Transverse colon (tissue), 4 donors: ENCODE measurements around the gene MRPS11. TPM values are rescaled to one million over a fixed set of nuclear protein-coding genes. Genes with fewer than 3 reads are reported as not detected.

ENCODE experiments used
- DNase-seq: peaks from one replicate; pipeline ENCODE4 v3.0.0-alpha.2; 2019
- H3K27ac ChIP-seq, 4 donors: fragments of 200-600 bp; sonication (generic); 2 replicates each; pipeline ENCODE4 v1.5.1; 2016 to 2018; ENCODE audit warnings: inconsistent platforms in 4 of 4
- H3K27me3 ChIP-seq: fragments of 200-600 bp; sonication (generic); 2 replicates; pipeline ENCODE4 v1.5.1; 2017; ENCODE audit warnings: inconsistent platforms
- H3K36me3 ChIP-seq, 4 donors: fragments of 200-600 bp; sonication (generic); 2 replicates each; pipeline ENCODE4 v1.5.1; 2017 to 2019; ENCODE audit warnings: inconsistent platforms in 4 of 4
- H3K4me1 ChIP-seq, 4 donors: fragments of 200-600 bp; sonication (generic); 2 replicates each; pipeline ENCODE4 v1.5.1; 2017 to 2020; ENCODE audit warnings: inconsistent platforms in 4 of 4
- H3K4me3 ChIP-seq, 4 donors: fragments of 200-600 bp; sonication (generic); 1 replicate in 1 of 4; 2 replicates in 3 of 4; pipeline versions ENCODE4 v1.5.1 to v1.6.1; 2017 to 2019; ENCODE audit warnings: inconsistent platforms in 4 of 4
- H3K9me3 ChIP-seq, 2 donors: fragments of 200-600 bp; sonication (generic); 2 replicates each; pipeline ENCODE4 v1.5.1; 2017 to 2019; ENCODE audit warnings: inconsistent platforms in 2 of 2
- EP300 ChIP-seq: sonication (generic); formaldehyde crosslinking; IDR thresholded peaks from one replicate; pipeline ENCODE4 v1.6.1; 2017; ENCODE audit warnings: antibody characterized with exemption, low read depth
- POLR2A ChIP-seq: fragments of 450-650 bp; IDR thresholded peaks from one replicate; pipeline ENCODE4 v1.6.1; 2016; ENCODE audit warnings: antibody characterized with exemption, mild to moderate bottlenecking, moderate library complexity
- POLR2AphosphoS5 ChIP-seq, 3 donors: sonication (generic); formaldehyde crosslinking; IDR thresholded peaks; one replicate each; pipeline ENCODE4 v1.6.1; 2016; ENCODE audit warnings: antibody characterized with exemption in 3 of 3
- WGBS, 2 donors: methylation state at CpG; one replicate each; pipeline ENCODE4 v1.1.5; 2018; ENCODE audit warnings: low coverage in 1 of 2; 5-methylcytosine and 5-hydroxymethylcytosine counted together
- in situ Hi-C, 4 donors: fragments of 200-750 bp; cut with MboI; loops; one replicate each; pipeline versions ENCODE4 v1.15.0 to v1.15.1; 2017; ENCODE audit warnings: low sequenced_read_pairs in 3 of 4, low pct_ligation_motif_present in 1 of 4, low pct_unique_long_range_greater_than_20kb in 1 of 4
- intact Hi-C: fragments of 100-400 bp; cut with DNase I; formaldehyde crosslinking; loops from one replicate; pipeline ENCODE4 v1.15.1; 2023; ENCODE audit warnings: low total_unique reads
- total RNA-seq, 4 donors: library from RNA; depleted of rRNA; stranded (reverse); fragments of >200 nt; gene quantifications; one replicate each; pipeline ENCODE4 v1.1.0, GENCODE V29; 2016
- TF ChIP-seq, protein P1 (sequence below), 5 experiments: fragments of 200-600 bp in 3 of 5; fragments of 450-650 bp in 2 of 5; sonication (generic) in 3 of 5; IDR thresholded peaks; 1 replicate in 2 of 5; 2 replicates in 3 of 5; pipeline ENCODE4 v1.5.1; 2016 to 2017; ENCODE audit warnings: antibody characterized with exemption in 5 of 5, inconsistent platforms in 3 of 5, mild to moderate bottlenecking in 2 of 5, moderate library complexity in 1 of 5

The MRPS11 gene
- total RNA-seq, 4 donors from 2014 or later: 19.5 to 52.8 (median 39.4) TPM

DNA sequence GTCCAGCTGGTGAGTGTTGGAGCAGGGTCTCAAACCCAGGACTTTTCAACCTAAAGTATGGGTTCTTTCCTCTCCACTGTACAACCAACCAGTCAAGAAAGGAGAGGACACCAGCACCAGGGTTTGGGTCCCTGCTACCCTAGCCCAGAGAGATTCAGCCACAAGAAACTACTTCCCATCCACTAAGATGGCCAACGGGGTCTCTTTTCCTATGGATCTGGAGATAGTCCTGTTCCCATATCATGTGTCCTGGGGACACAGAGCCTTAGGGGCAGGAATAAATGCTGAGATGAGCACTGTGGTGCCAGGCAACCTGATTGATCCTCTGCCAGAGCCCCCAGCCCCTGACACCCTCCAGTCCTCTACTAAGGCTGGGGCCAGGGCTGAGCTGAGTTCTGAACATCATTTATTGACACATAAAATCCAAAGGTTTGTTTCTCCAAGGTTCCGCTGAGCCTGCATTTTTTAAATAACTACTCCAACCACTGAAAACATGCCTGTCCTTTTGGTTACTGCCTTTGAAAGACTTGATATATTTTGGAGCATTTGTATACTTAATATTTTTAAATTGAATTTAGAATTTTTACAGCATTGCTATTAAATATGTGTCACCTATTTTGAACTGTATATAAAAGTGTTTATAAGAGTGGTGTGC is 26.3 kb upstream of the MRPS11 start:
- WGBS, 2 donors: 67 to 71% methylated on average over 1 to 2 of the region's 2 CpGs
- H3K9me3 ChIP-seq: peaks cover 0 to 6% of the 10 kb centered on the region in 2 donors
- H3K27ac ChIP-seq: no peak overlapping the region
- in situ Hi-C loops: no loop called here
- H3K36me3 ChIP-seq: no peaks in the 10 kb centered on the region
- DNase-seq: no peak
- TF ChIP-seq EP300 (no peak), POLR2AphosphoS5 (IDR thresholded peaks at IDR 0.05) (no peak), POLR2A (no peak)
- TF ChIP-seq, protein P1, sequence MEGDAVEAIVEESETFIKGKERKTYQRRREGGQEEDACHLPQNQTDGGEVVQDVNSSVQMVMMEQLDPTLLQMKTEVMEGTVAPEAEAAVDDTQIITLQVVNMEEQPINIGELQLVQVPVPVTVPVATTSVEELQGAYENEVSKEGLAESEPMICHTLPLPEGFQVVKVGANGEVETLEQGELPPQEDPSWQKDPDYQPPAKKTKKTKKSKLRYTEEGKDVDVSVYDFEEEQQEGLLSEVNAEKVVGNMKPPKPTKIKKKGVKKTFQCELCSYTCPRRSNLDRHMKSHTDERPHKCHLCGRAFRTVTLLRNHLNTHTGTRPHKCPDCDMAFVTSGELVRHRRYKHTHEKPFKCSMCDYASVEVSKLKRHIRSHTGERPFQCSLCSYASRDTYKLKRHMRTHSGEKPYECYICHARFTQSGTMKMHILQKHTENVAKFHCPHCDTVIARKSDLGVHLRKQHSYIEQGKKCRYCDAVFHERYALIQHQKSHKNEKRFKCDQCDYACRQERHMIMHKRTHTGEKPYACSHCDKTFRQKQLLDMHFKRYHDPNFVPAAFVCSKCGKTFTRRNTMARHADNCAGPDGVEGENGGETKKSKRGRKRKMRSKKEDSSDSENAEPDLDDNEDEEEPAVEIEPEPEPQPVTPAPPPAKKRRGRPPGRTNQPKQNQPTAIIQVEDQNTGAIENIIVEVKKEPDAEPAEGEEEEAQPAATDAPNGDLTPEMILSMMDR (IDR thresholded peaks at IDR 0.05): no peak
- no peaks in the 10 kb centered on the region for H3K4me1 ChIP-seq
- no peak overlapping the region for H3K4me3 ChIP-seq
- H3K27me3 ChIP-seq: no peaks in the 10 kb centered on the region
- intact Hi-C loops: no loop called here

DNA sequence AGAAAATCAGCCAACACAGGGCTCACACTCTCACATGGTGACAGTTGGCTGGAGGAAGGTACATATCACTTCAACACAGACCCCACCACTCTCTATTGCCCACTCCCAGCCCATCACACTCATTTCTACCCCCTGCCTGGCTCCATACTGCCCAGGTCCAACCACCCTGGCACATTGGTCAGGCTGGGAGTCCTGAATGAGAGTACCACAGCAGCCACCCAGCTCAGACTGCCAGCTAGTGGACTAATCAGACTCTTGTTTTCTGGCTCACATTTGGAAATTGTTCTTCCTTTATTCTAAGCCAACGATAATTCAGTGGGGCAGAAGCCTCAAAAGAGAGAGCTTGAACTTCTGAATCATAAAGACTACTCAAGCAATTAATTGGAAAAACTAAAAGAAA is 20.3 kb upstream of the MRPS11 start:
- in situ Hi-C loops (no loop called here), intact Hi-C loops (no loop called here)
- peaks cover 0 to 3% (median 0%) of the 10 kb centered on the region in 4 donors for H3K4me1 ChIP-seq
- H3K36me3 ChIP-seq: no peaks in the 10 kb centered on the region
- TF ChIP-seq, protein P1 (IDR thresholded peaks at IDR 0.05): no peak
- DNase-seq: no peak
- H3K4me3 ChIP-seq: no peak overlapping the region
- no peak overlapping the region for H3K27ac ChIP-seq
- H3K9me3 ChIP-seq: peaks cover 0 to 6% of the 10 kb centered on the region in 2 donors
- WGBS, 2 donors: 50 to 71% methylated on average over 1 of the region's 1 CpG
- H3K27me3 ChIP-seq: peaks cover 9% of the 10 kb centered on the region

DNA sequence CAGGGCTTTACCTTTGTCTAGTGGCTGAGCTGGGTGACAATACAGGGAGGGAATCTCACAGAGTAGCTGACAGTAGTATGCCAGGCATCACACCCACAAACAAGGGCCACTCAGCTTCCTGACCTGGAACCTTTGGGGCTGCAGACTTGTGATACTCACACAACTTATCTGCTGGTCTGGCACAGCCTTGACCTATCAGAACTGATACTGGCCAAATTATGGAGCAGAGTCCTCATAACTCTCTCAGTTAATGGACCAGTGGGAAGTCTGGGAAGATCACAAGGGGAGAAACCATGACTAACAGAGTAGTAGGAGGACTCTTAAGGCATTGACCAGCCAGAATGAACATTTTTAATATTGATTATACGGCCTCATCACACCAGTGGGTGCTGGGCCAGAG is 19.8 kb upstream of the MRPS11 start:
- TF ChIP-seq, protein P1 (IDR thresholded peaks at IDR 0.05): no peak
- no peak for TF ChIP-seq POLR2A
- no peak for TF ChIP-seq EP300
- TF ChIP-seq POLR2AphosphoS5 (IDR thresholded peaks at IDR 0.05): no peak
- H3K36me3 ChIP-seq: no peaks in the 10 kb centered on the region
- H3K9me3 ChIP-seq: peaks cover 0 to 6% of the 10 kb centered on the region in 2 donors
- no peak overlapping the region for H3K27ac ChIP-seq
- intact Hi-C loops: no loop called here
- H3K27me3 ChIP-seq: peaks cover 9% of the 10 kb centered on the region
- DNase-seq: no peak
- H3K4me3 ChIP-seq: no peak overlapping the region
- 76% methylated on average over 1 of the region's 1 CpG; no CpG with 5 or more reads in 1 of the 2 donors for WGBS, 2 donors
- in situ Hi-C loops: no loop called here
- H3K4me1 ChIP-seq: peaks cover 0 to 3% (median 0%) of the 10 kb centered on the region in 4 donors

DNA sequence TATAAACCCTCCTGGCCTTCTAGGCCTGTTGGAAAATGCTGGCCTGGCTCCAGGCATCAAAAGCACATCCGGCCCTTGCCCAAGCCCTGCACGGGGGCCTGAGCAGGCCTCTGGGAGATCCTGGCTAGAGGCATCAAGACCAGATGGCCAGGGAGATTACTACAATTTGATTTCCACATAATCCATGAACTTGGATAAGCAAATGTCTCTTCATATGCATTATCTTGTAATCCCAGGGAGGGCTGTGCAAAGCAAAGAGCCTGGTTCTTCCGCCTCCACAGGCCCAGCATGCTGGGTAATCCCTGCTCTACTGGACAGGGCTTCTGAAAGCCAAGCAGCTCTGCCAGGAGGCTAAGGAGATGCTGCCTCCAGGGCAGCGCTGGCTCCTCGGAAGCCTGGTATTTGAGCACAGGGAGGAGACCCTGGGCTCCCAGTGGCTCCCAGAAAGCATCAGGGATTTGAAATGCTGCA is 18.5 kb upstream of the MRPS11 start:
- in situ Hi-C loops: no loop called here
- 88% methylated on average over 5 of the region's 5 CpGs; no CpG with 5 or more reads in 1 of the 2 donors for WGBS, 2 donors
- no peak overlapping the region for H3K4me3 ChIP-seq
- H3K27me3 ChIP-seq: peaks cover 9% of the 10 kb centered on the region
- TF ChIP-seq POLR2A (no peak), POLR2AphosphoS5 (IDR thresholded peaks at IDR 0.05) (no peak), EP300 (no peak)
- TF ChIP-seq, protein P1 (IDR thresholded peaks at IDR 0.05): no peak
- H3K36me3 ChIP-seq: no peaks in the 10 kb centered on the region
- intact Hi-C loops: no loop called here
- H3K4me1 ChIP-seq: peaks cover 0 to 3% (median 0%) of the 10 kb centered on the region in 4 donors
- no peak for DNase-seq
- no peak overlapping the region for H3K27ac ChIP-seq
- no peaks in the 10 kb centered on the region for H3K9me3 ChIP-seq
